ENCODE measurements around the gene ERBB4.
A peak's percentile ranks its signal among the peaks of the same experiment; 100 is the strongest.

Gene ERBB4
- total RNA-seq, result 0 to 1.5 reads per million in 2 donors

GRCh38 chr2:212538305-212539071, at the start of gene ERBB4:
Gene ERBB4, minus strand, starts transcription at chr2:212538802. Its CDS starts 272 bp downstream, at chr2:212538530.
- DNase-seq, result no peak

- DNase-seq, result no peak
Observed at GRCh38 chr2:212580117-212580516, 41.5 kb upstream of the ERBB4 start.

- DNase-seq, result no peak
Observed at GRCh38 chr2:212556296-212556695, 17.7 kb upstream of the ERBB4 start.

GRCh38 chr2:212554233-212554632, 15.6 kb upstream of the ERBB4 start:
- DNase-seq, result no peak

GRCh38 chr2:212549941-212550340, 11.3 kb upstream of the ERBB4 start:
- DNase-seq, result no peak

- DNase-seq, result no peak
Observed at GRCh38 chr2:212549463-212549862, 10.9 kb upstream of the ERBB4 start.

- no peak for DNase-seq
Observed at GRCh38 chr2:212548455-212548819, 9.8 kb upstream of the ERBB4 start.

- no peak for DNase-seq
Observed at GRCh38 chr2:212547716-212548454, 9.3 kb upstream of the ERBB4 start.

GRCh38 chr2:212546669-212547068, 8.1 kb upstream of the ERBB4 start:
- DNase-seq, result no peak

GRCh38 chr2:212540341-212540740, 1.7 kb upstream of the ERBB4 start:
- DNase-seq, result no peak

- DNase-seq, result no peak
Observed at GRCh38 chr2:212539072-212539880, 674 bp upstream of the ERBB4 start.

- DNase-seq, result peak in 1 of 5 experiments; percentile 19
Observed at GRCh38 chr2:212537726-212538304, 787 bp downstream of the ERBB4 start.

- no peak for DNase-seq
Observed at GRCh38 chr2:212536817-212537725, 1.5 kb downstream of the ERBB4 start.

GRCh38 chr2:212535996-212536816, 2.4 kb downstream of the ERBB4 start:
- DNase-seq, result no peak

- no peak for DNase-seq
Observed at GRCh38 chr2:212534336-212534735, 4.3 kb downstream of the ERBB4 start.

GRCh38 chr2:212532585-212532984, 6.0 kb downstream of the ERBB4 start:
- DNase-seq, result no peak

- no peak for DNase-seq
Observed at GRCh38 chr2:212532087-212532486, 6.5 kb downstream of the ERBB4 start.

GRCh38 chr2:212531499-212531898, 7.1 kb downstream of the ERBB4 start:
- DNase-seq, result no peak

GRCh38 chr2:212530991-212531390, 7.6 kb downstream of the ERBB4 start:
- no peak for DNase-seq

GRCh38 chr2:212530373-212530772, 8.2 kb downstream of the ERBB4 start:
- DNase-seq, result no peak

Data from T-helper 2 cell (primary cell).